ENCODE results near the gene AUTS2.
A peak's percentile ranks its signal among the peaks of the same experiment; 100 is the strongest.

Gene AUTS2

GRCh38 chr7:70446448-70447143 lies 848.3 kb downstream of the AUTS2 start:
- DNase-seq = no peak
- H3K36me3 Mint-ChIP-seq (ENCODE audit: low read depth) = no peaks in the 10 kb centered on the region
- peaks cover 48% of the 10 kb centered on the region for H3K4me1 Mint-ChIP-seq
- H3K4me3 Mint-ChIP-seq = no peak overlapping the region
- H3K27me3 Mint-ChIP-seq (ENCODE audit: low read depth, poor library complexity) = no peaks in the 10 kb centered on the region
- H3K9me3 Mint-ChIP-seq = no peaks in the 10 kb centered on the region
- peak overlapping the region; percentile 87 for H3K27ac Mint-ChIP-seq
- TF ChIP-seq CTCF (IDR thresholded peaks at IDR 0.05) = no peak

GRCh38 chr7:70448312-70448906 lies 850.1 kb downstream of the AUTS2 start:
- Mint-ChIP-seq H3K9me3 (no peaks in the 10 kb centered on the region), H3K4me3 (no peak overlapping the region), H3K36me3 (ENCODE audit: low read depth) (peaks cover 11% of the 10 kb centered on the region), H3K27ac (no peak overlapping the region), H3K27me3 (ENCODE audit: low read depth, poor library complexity) (no peaks in the 10 kb centered on the region), H3K4me1 (peaks cover 37% of the 10 kb centered on the region)
- no peak for DNase-seq
- TF ChIP-seq CTCF (IDR thresholded peaks at IDR 0.05) = no peak

GRCh38 chr7:70450731-70451130 lies 852.5 kb downstream of the AUTS2 start:
- Mint-ChIP-seq H3K4me3 (peak overlapping the region; percentile 37), H3K9me3 (no peaks in the 10 kb centered on the region), H3K4me1 (peaks cover 37% of the 10 kb centered on the region), H3K27me3 (ENCODE audit: low read depth, poor library complexity) (no peaks in the 10 kb centered on the region), H3K36me3 (ENCODE audit: low read depth) (peaks cover 17% of the 10 kb centered on the region), H3K27ac (peak overlapping the region; percentile 75)
- TF ChIP-seq CTCF (IDR thresholded peaks at IDR 0.05) = no peak
- DNase-seq = no peak

GRCh38 chr7:70455925-70456324 lies 857.6 kb downstream of the AUTS2 start:
- Mint-ChIP-seq H3K9me3 (no peaks in the 10 kb centered on the region), H3K27ac (no peak overlapping the region), H3K27me3 (ENCODE audit: low read depth, poor library complexity) (peaks cover 7% of the 10 kb centered on the region), H3K36me3 (ENCODE audit: low read depth) (peaks cover 17% of the 10 kb centered on the region), H3K4me3 (no peak overlapping the region), H3K4me1 (peaks cover 45% of the 10 kb centered on the region)
- DNase-seq = no peak
- TF ChIP-seq CTCF (IDR thresholded peaks at IDR 0.05) = no peak

GRCh38 chr7:70456719-70457118 lies 858.4 kb downstream of the AUTS2 start:
- TF ChIP-seq CTCF (IDR thresholded peaks at IDR 0.05) = no peak
- Mint-ChIP-seq H3K27ac (peak overlapping the region; percentile 39), H3K36me3 (ENCODE audit: low read depth) (peaks cover 17% of the 10 kb centered on the region), H3K9me3 (no peaks in the 10 kb centered on the region), H3K4me3 (no peak overlapping the region), H3K27me3 (ENCODE audit: low read depth, poor library complexity) (peaks cover 7% of the 10 kb centered on the region), H3K4me1 (peaks cover 42% of the 10 kb centered on the region)
- DNase-seq = peak; percentile 25

GRCh38 chr7:70457482-70457881 lies 859.2 kb downstream of the AUTS2 start:
- H3K9me3 Mint-ChIP-seq = no peaks in the 10 kb centered on the region
- DNase-seq = no peak
- H3K36me3 Mint-ChIP-seq (ENCODE audit: low read depth) = peaks cover 14% of the 10 kb centered on the region
- no peak for TF ChIP-seq CTCF (IDR thresholded peaks at IDR 0.05)
- peaks cover 7% of the 10 kb centered on the region for H3K27me3 Mint-ChIP-seq (ENCODE audit: low read depth, poor library complexity)
- no peak overlapping the region for H3K27ac Mint-ChIP-seq
- H3K4me3 Mint-ChIP-seq = no peak overlapping the region
- H3K4me1 Mint-ChIP-seq = peaks cover 42% of the 10 kb centered on the region
